ENCODE measurements around the gene TBC1D1.

The TBC1D1 gene

DNA sequence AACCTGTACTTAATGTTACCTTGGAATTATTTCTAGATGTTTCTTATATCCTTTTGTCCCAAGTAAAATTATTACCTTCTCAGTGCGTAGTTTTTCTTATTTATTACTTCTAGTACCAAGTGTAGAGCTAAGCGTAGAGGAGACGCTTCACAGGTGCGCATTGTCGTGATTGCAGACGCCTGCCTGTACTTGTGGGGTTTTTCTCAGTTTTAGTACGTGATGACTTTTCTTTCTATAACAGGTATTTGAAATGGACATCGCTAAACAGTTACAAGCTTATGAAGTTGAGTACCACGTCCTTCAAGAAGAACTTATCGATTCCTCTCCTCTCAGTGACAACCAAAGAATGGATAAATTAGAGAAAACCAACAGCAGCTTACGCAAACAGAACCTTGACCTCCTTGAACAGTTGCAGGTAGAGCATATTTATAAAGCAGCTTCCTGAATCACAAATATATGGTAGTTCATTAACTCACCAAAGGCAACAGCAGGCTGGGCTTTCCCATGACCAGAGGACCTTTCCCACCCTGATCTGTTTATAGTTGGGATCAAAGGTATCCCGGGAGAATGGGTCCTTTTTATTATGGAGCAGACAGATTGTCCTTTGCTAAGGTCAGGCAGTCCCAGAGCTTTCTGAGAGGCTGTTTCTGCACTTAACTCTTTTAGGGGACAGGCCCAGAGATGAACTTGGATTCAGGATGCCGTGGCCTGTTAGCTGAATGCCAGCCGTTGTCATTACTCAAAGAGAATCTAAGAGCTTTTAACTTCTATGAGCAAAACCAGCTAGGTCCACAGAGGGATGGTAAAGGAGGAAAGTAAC lies 242.2 kb downstream of the TBC1D1 start:
- no peak for DNase-seq

GRCh38 chr4:38133711-38134480 lies 243.0 kb downstream of the TBC1D1 start:
- no peak for DNase-seq

- DNase-seq = no peak
These were observed 244.3 kb downstream of the TBC1D1 start for GRCh38 chr4:38135201-38135600.

DNA sequence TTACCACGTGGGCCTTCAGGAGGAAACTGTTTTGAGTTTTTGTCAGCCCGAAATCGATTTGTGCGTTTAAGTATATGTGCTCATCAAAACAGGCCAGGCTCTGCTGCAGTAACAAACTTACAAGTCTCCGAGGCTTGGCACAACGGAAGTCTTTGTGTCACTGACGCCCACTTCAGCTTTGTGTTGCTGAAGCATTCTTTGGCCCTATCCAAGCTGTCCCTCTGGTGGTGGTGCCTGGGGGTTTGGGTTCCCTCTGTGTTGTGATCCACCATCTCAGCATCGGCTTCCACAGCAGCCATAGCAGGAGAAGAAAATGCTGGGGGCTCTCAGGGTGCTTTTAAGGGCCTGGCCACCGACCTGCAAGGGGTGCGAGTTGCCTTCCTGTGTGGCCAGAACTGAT lies 245.7 kb downstream of the TBC1D1 start:
- no peak for DNase-seq

DNA sequence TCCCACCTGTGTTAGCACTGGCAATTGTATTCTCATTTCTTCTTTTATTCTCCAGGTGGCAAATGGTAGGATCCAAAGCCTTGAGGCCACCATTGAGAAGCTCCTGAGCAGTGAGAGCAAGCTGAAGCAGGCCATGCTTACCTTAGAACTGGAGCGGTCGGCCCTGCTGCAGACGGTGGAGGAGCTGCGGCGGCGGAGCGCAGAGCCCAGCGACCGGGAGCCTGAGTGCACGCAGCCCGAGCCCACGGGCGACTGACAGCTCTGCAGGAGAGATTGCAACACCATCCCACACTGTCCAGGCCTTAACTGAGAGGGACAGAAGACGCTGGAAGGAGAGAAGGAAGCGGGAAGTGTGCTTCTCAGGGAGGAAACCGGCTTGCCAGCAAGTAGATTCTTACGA lies 246.2 kb downstream of the TBC1D1 start:
- no peak for DNase-seq

DNA sequence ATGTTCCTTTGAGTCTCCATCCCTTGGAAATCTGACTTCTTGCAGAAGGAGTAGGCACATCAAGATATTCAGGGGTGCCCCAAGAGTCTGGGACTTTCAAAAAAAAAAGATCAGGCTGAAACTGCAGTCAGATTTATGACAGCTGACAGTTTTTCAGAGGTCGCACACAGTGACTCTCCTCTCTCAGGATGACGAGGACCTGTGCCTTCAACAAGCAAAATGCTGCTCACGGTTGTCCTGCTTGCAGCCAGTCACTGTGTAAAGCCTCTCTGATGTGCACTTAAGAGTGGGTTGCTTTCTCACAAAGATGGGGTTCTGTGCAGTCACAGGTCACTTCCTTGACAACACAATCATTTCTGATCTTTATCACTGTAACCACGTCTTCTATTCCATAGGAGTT lies 247.5 kb downstream of the TBC1D1 start:
- no peak for DNase-seq

DNA sequence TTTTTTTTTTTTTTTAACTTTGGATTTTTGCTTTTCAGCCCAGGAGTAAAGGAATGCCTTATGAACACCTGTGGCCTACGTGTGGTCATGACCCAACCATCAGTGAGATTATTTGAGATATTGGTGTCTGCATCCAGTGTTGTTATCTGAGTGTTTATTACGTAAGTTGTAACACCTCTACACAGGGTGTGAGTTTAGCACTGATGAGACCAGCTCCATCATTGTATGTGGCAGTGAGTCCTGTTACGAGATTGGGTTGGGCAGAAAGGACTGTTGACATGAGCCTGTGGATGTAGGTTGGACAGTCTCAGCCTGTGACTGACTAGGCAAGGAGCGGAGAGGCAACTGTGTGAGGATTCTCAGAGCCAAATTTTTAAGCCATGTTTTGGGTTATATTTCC lies 248.3 kb downstream of the TBC1D1 start:
- DNase-seq = no peak

GRCh38 chr4:38140643-38141203 lies 249.8 kb downstream of the TBC1D1 start:
- DNase-seq = no peak

DNA sequence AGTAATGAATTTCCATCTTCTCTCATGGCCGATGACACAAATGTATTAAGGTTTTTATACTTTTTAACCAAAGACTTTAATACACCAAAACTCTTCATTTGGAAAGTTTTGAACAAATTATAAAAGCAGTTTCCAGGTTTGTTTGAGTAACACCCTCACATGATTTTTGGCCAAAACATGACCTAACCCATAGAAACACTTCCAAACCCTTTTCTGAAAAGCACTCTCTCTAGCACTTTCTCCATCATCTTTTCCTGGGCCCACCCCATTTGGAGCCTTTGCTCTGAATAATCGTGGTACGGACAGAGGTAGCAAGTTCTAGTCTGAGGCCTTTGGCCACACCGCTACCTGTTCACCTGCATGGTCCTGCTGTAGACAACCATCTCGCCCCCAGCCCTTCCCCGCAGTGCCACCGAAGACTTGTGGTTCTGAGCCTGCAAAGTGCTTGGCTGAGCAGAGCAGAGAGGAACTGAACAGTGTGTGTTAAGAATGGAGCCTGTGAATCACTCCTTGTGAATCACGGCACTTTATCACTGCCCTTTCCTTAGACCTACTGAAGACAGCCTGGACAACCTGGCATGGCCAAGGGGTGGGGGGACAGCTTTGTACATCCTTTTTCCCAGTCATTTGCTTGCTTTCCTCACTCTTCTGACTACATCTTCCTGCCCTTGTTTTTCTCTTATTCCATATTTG lies 251.1 kb downstream of the TBC1D1 start:
- DNase-seq = no peak

- DNase-seq = peak; percentile 21
These were observed 253.1 kb downstream of the TBC1D1 start for GRCh38 chr4:38144031-38144430.

DNA sequence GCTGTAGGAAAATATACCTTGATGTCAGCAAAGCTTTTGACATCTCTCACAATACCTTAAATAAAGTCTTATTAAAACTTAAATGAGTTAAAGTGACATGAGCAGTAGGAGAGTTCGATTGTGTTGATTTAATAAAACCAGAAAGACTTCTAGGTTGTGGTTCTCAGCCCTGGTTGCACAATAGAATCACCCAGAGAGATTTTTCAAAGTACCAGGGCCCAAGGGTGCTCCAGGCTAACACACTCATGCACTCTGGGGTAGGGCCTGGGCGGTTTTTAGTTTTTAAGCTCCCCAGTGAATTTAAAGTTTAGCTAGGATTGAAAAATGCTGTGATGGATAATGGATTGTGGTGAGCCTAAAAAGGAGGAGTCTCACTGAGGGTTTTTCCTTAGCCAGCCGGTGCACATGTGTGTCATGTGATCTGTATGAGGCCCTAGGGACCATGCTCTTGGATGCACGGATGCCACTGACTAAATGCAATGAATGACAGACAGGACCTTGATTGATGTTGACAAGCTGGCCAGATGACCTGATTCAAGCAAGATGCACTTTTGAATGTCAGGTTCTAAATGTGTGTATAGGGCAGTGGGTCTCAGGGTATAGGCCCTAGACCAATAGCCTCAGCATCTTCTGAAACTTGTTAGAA lies 254.3 kb downstream of the TBC1D1 start:
- DNase-seq = no peak

DNA sequence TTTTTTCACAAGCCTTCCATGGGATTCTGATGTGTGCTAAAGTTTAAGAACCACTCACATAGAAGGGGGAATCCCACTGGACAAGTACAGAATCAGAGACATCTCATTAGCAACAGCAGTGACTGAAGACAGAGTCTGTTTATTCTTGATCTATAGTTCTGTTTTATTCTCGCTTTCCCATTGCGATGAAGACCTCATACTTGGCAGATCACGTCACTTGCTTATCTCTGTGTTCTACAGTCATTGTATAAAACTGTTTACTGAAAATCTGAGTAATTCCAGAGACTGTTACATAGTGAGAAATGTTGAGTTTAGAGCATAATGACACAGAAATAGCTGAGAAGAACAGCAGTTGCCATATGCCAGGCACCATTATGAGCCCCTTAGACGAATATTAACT lies 254.9 kb downstream of the TBC1D1 start:
- DNase-seq = no peak

DNA sequence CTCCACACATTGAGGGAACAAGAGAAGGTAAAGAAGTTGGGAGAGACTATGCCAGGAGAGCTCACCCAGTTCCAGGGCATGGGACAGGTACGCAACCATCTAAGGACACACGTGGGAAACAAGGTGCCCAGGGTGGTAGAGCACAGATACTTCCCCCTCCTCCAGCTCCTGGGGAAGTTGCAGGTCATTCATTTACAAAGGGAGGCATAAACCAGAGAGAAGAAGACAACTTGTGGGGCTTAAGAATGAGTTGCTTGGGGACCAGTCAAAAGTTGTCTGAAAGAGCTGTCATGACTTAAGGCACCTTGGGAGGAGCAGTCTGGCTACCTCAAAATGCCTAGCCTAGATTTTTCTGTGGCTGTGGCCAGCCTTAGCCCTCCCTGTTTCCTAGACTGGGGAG lies 255.5 kb downstream of the TBC1D1 start:
- DNase-seq = no peak

DNA sequence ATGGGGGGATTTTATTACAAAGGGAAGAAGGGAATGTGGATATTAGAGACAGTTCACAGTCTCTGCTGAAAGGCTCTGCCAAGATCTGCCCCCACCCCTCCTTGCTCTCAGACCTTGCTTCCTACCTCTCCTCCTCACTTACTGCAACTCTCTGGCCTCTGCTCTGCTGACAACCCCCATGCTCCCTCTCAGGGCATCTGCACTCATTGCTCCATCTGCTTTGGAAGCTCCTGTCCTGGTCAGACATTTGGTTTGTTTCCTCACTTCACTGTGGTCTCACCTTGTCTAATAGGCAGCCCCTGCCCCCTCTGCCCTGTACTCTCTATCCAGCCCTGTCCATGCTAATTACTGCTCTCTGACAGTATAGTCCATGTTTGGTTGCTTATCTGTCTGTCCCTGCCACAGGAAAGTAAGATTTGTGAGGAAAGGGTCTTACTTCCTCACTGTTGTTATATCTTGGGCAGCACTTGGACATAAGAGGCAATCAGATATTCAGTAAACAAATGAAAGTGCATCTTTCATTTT lies 258.6 kb downstream of the TBC1D1 start:
- no peak for DNase-seq

DNA sequence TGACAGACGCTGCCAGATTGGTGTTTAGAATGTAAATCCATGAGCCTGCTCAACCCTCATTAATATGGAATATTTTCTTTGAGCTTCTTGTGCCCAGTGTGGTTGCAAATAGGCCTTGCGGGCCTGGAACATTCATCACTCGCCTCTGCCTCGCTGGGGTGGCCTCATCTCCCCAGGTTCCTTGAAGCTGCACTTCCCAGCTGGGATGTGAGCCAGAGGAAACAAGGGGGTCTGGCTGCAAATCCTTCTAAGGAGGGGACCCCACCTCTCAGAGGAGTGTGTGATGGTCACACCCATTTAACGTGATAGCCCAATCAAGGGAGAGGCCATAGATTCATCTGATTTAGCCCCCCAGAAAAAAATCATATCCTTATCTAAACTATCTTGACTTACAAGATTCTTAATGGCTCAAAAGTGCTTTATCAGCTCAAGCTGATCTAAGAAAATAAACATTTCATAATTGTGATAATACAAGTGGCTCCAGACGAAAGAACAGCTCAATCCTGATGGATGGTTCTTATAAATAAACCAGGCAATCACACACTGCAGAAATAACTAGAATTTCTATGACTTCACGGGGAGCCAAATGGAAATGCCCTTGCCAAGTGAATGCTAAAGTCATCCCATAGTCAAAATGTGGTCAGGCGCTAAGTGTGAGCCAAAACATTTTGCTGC lies 259.2 kb downstream of the TBC1D1 start:
- no peak for DNase-seq

DNA sequence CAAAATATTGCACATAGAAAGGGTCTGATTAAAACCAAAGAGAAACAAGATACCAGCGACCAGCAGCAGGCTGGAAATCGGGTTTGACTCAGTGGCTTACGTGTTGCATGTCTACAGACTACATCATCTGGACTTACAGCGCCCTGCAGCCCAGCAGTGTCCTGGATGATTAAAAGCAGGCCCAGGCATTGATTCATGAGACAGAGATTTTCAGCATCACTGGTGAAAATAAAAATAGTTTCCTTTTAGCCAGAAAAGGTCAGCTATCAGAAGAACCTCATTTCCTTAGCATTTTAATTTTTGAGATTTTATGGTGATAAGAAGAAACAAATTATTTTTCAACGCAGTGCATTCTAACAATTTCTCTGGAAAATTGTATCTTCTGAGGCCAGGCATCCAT lies 259.9 kb downstream of the TBC1D1 start:
- no peak for DNase-seq

DNA sequence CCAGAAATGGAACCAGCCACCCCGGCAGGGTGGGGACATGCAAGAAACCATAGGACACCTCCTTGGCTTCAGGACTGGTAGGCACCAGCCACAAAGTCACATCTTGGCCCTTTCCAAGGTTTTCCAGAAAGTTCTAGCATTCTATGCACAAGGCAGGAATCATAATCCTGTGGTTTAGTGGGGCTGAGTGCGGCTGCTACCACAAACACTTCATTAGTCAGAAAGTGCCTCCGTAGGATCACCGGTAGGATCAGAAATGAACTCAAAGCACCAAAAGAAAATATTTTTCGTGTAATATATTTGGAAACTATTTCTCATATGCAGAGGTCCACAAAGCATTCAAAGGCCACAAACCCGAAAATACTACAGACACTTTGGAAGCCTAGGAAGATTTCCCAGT lies 261.0 kb downstream of the TBC1D1 start:
- no peak for DNase-seq

- no peak for DNase-seq
These were observed 261.4 kb downstream of the TBC1D1 start for GRCh38 chr4:38152305-38152704.

DNA sequence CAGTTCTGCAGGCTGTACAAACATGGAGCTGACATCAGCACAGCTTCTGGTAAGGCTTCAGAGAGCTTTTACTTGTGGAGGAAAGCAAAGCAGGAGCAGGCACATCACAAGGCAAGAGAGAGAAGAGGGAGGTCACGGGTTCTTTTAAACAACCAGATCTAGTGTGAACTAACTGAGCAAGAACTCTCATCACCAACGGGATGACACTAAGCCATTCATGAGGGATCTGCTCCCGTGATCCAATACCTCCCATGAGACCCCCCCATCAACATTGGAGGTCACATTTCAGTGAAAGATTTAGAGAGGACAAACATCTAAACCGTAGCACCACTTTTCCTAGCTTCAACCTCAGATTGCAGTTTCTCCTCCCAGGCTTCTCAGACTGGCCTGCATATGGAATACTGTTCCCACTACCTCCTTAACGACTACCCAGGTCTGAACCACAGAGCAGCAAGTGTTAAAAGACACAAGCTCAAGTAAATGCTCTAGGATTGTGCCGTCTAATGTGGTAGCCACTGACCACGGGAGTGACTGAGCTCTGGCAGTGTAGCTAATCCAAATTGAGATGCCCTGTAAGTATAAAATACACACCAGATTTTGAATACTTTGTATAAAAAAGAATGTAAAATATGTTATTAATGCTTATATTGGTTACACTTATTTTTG lies 262.0 kb downstream of the TBC1D1 start:
- no peak for DNase-seq

DNA sequence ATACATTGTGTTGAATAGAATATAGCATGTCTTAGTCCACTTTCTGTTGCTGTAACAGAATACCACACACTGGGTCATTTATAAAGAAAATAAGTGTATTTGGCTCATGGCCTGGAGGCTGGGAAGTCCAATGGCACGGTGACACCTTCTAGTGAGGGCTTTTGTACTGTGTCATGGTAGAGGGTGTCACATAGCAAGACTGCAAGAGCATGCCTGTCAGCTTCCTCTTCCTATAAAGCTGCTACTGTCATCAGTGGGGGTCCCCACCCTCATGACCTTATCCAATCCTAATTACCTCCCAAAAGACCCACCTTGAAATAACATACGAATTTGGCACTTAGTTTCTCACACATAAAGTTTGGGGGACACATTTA lies 262.5 kb downstream of the TBC1D1 start:
- no peak for DNase-seq

DNA sequence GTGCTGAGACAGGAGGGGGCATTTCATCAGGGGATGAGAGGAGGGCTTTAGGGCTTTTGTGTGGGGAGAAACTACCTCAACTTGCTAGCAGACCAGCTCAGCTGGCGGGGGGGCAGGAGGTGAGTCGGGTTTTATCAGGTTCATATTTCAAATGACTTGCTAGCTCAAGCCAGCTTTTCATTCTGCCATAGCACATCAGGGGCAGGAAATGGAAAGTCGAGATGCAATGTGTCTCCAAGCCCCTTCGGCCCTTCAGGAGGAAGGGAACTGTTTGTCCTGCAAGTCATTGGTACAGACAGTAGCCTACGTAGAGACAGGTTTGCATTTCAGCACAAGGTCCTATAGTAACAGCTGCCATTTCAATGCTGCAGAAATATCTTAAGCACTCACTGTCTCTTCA lies 263.4 kb downstream of the TBC1D1 start:
- DNase-seq = peak; percentile 5
